IMR-90 (cell line): ENCODE measurements around the gene CYSRT1. TPM values are rescaled to one million over a fixed set of nuclear protein-coding genes. Genes with fewer than 3 reads are reported as not detected.

Experiments used
- ATAC-seq: fragments of 200-7000 bp; cut with Tn5 transposase; 2 replicates; pipeline ENCODE4 v1.9.1; 2020; ENCODE audit warnings: low read depth, mild to moderate bottlenecking, moderate library complexity
- BruUV-seq: library from RNA; stranded (reverse); fragments of 400-500 nt; replicated peaks from 2 replicates; lab custom pipeline; 2021; lab: Mats Ljungman, UMichigan
- CTCF ChIA-PET: fragments of 300-600 bp; formaldehyde crosslinking; extraction: SDS; loops from one replicate; lab custom pipeline; 2021; ENCODE audit warnings: antibody characterized with exemption; lab: Yijun Ruan, JAX
- POLR2A ChIA-PET: fragments of 300-600 bp; sonication (Branson Sonifier 250); formaldehyde crosslinking; loops from one replicate; lab custom pipeline; 2022; ENCODE audit warnings: antibody characterized with exemption; ENCODE audit not compliant: unreplicated experiment; lab: Charles Lee
- DNase-seq: peaks from one replicate; pipeline ENCODE4 v3.0.0; 2013
- H2AFZ ChIP-seq: replicated peaks from 2 replicates; pipeline ENCODE3; 2013; ENCODE audit warnings: low read length, mild to moderate bottlenecking; ENCODE audit not compliant: poor library complexity
- H2AK5ac ChIP-seq: 2 replicates; pipeline ENCODE4 v1.6.1; 2013; ENCODE audit warnings: low read depth, low read length, inconsistent platforms
- H2AK9ac ChIP-seq: replicated peaks from 2 replicates; pipeline ENCODE3; 2013; ENCODE audit warnings: mild to moderate bottlenecking, low read depth, low read length, moderate library complexity; ENCODE audit not compliant: poor library complexity
- H2BK120ac ChIP-seq: 2 replicates; pipeline ENCODE4 v1.6.1; 2013; ENCODE audit warnings: low read depth, low read length, inconsistent platforms
- H2BK15ac ChIP-seq: 3 replicates; pipeline ENCODE4 v1.6.1; 2013; ENCODE audit warnings: low read depth, low read length, inconsistent platforms
- H2BK20ac ChIP-seq: 2 replicates; pipeline ENCODE4 v1.6.1; 2013; ENCODE audit warnings: low read depth, mild to moderate bottlenecking, inconsistent platforms, low read length, moderate library complexity
- H2BK5ac ChIP-seq: 2 replicates; pipeline ENCODE4 v1.6.1; 2013; ENCODE audit warnings: mild to moderate bottlenecking, low read depth, low read length, inconsistent platforms; ENCODE audit not compliant: poor library complexity, severe bottlenecking
- H3K14ac ChIP-seq: replicated peaks from 2 replicates; pipeline ENCODE4 v1.6.1; 2013; ENCODE audit warnings: low read depth, low read length, inconsistent platforms
- H3K18ac ChIP-seq: 2 replicates; pipeline ENCODE4 v1.6.1; 2013; ENCODE audit warnings: low read depth, low read length, control low read depth
- H3K23ac ChIP-seq: 2 replicates; pipeline ENCODE4 v1.6.1; 2013; ENCODE audit warnings: low read depth, low read length, inconsistent platforms
- H3K27ac ChIP-seq: 2 replicates; pipeline ENCODE4 v1.5.1; 2013; ENCODE audit warnings: mild to moderate bottlenecking, control low read depth, low read length; ENCODE audit not compliant: insufficient read depth
- H3K27me3 ChIP-seq: 2 replicates; pipeline ENCODE4 v1.6.1; 2013; ENCODE audit warnings: low read length; ENCODE audit not compliant: control insufficient read depth, insufficient read depth
- H3K36me3 ChIP-seq: 2 replicates; pipeline ENCODE4 v1.6.1; 2013; ENCODE audit warnings: low read length, mixed read lengths; ENCODE audit not compliant: control insufficient read depth, insufficient read depth
- H3K4ac ChIP-seq: 2 replicates; pipeline ENCODE4 v1.6.1; 2013; ENCODE audit warnings: low read depth, low read length, inconsistent platforms
- H3K4me1 ChIP-seq: 2 replicates; pipeline ENCODE4 v1.6.1; 2013; ENCODE audit warnings: low read length, mixed read lengths; ENCODE audit not compliant: control insufficient read depth, insufficient read depth
- H3K4me2 ChIP-seq: 2 replicates; pipeline ENCODE4 v1.6.1; 2013; ENCODE audit warnings: low read depth, mild to moderate bottlenecking, control low read depth, low read length, moderate library complexity
- H3K4me3 ChIP-seq: 2 replicates; pipeline ENCODE4 v1.5.1; 2013; ENCODE audit warnings: low read depth, mild to moderate bottlenecking, control low read depth, low read length, moderate library complexity; ENCODE audit not compliant: insufficient read depth
- H3K56ac ChIP-seq: 2 replicates; pipeline ENCODE4 v1.6.1; 2013; ENCODE audit warnings: low read length, inconsistent platforms; ENCODE audit not compliant: insufficient read depth; ENCODE audit errors: extremely low read depth
- H3K79me1 ChIP-seq, 2 experiments: 2 replicates each; pipeline ENCODE4 v1.6.1; 2013; ENCODE audit warnings: low read length in 2 of 2, inconsistent platforms in 1 of 2, low read depth in 1 of 2
- H3K9ac ChIP-seq: 2 replicates; pipeline ENCODE4 v1.6.1; 2013; ENCODE audit warnings: low read depth, low read length, control low read depth
- H3K9me1 ChIP-seq: 2 replicates; pipeline ENCODE4 v1.6.1; 2013; ENCODE audit warnings: low read length, inconsistent platforms; ENCODE audit not compliant: insufficient read depth
- H3K9me3 ChIP-seq: 2 replicates; pipeline ENCODE4 v1.6.1; 2013; ENCODE audit warnings: low read length; ENCODE audit not compliant: control insufficient read depth, insufficient read depth
- H4K20me1 ChIP-seq: 2 replicates; pipeline ENCODE4 v1.6.1; 2013; ENCODE audit warnings: low read length, inconsistent platforms; ENCODE audit not compliant: insufficient read depth
- H4K5ac ChIP-seq: 2 replicates; pipeline ENCODE4 v1.6.1; 2013; ENCODE audit warnings: mild to moderate bottlenecking, low read depth, low read length, control low read depth
- H4K8ac ChIP-seq, 2 experiments: 2 replicates each; pipeline ENCODE4 v1.6.1; 2013; ENCODE audit warnings: low read depth in 2 of 2, low read length in 2 of 2, control low read depth in 1 of 2, inconsistent platforms in 1 of 2
- H4K91ac ChIP-seq: 2 replicates; pipeline ENCODE4 v1.6.1; 2013; ENCODE audit warnings: low read depth, low read length, inconsistent platforms; ENCODE audit not compliant: insufficient read depth
- CHD1 ChIP-seq: IDR thresholded peaks from 2 replicates; pipeline ENCODE4 v1.6.1; 2012; ENCODE audit warnings: low read depth, low read length, improper control_type of control experiment
- CTCF ChIP-seq: conservative IDR thresholded peaks from 2 replicates; pipeline ENCODE4 v1.5.1; 2012; ENCODE audit warnings: mild to moderate bottlenecking, low read depth, low read length, improper control_type of control experiment
- MXI1 ChIP-seq: IDR thresholded peaks from 2 replicates; pipeline ENCODE4 v1.6.1; 2012; ENCODE audit warnings: low read depth, mild to moderate bottlenecking, low read length, moderate library complexity, borderline replicate concordance
- USF2 ChIP-seq: fragments of 150-350 bp; IDR thresholded peaks from 2 replicates; pipeline ENCODE4 v1.6.1; 2017; ENCODE audit warnings: mild to moderate bottlenecking, antibody characterized with exemption, low read length, low read depth
- WGBS, 2 experiments: methylation state at CpG; one replicate each; pipeline versions ENCODE4 v1.1.5 to v1.1.7; 2013; ENCODE audit warnings: missing lambda C conversion rate in 2 of 2; ENCODE audit not compliant: insufficient read length in 1 of 2; ENCODE audit errors: extremely low coverage in 2 of 2; 5-methylcytosine and 5-hydroxymethylcytosine counted together
- dilution Hi-C: fragments of 300-500 bp; cut with HindIII; formaldehyde crosslinking; loops from one replicate; pipeline ENCODE4 v1.14.3; 2018; ENCODE audit warnings: low sequenced_read_pairs; ENCODE audit not compliant: unreplicated experiment
- in situ Hi-C: fragments of 300-500 bp; cut with MboI; formaldehyde crosslinking; loops from 3 replicates; pipeline ENCODE4 v1.14.3; 2019; ENCODE audit warnings: low sequenced_read_pairs, inconsistent platforms, mixed read lengths
- intact Hi-C: fragments of 100-400 bp; cut with micrococcal nuclease; formaldehyde crosslinking; loops from 2 replicates; pipeline ENCODE4 v1.10.0; 2022
- polyA plus RNA-seq, 3 experiments: library from polyadenylated mRNA; depleted of rRNA; stranded (reverse); fragments of >200 nt; gene quantifications; 2 replicates each; pipeline ENCODE4 v1.2.3, GENCODE V29; 2012; ENCODE audit warnings: low replicate concordance in 1 of 3
- total RNA-seq: library from RNA; depleted of rRNA; stranded (reverse); fragments of >200 nt; gene quantifications from 2 replicates; pipeline ENCODE4 v1.2.3, GENCODE V29; 2012

CYSRT1 gene
- total and polyA plus RNA-seq, 2 of the 4 experiments (the other 2 are of a cell fraction): 0.18 to 0.84 TPM

GRCh38 chr9:137262909-137263285, 37.9 kb downstream of the CYSRT1 start:
- Histone ChIP-seq H2AK5ac (no peak overlapping the region; the same call in 1 of the 2 replicates), H4K20me1 (peaks cover 7% of the 10 kb centered on the region), H2BK20ac (no peak overlapping the region), H2BK5ac (no peak overlapping the region), H3K4me1 (no peaks in the 10 kb centered on the region), H3K14ac (no peak overlapping the region), H3K18ac (no peak overlapping the region), H2AK9ac (no peak overlapping the region), H2BK15ac (no peak overlapping the region), H3K4me2 (no peak overlapping the region), H3K36me3 (peaks cover 53% of the 10 kb centered on the region), H3K9me3 (no peaks in the 10 kb centered on the region), H3K4ac (no peak overlapping the region), H4K91ac (no peak overlapping the region), H3K79me1 (peaks cover 10 to 40% of the 10 kb centered on the region in 2 experiments), H2BK120ac (no peak overlapping the region), H3K4me3 (no peak overlapping the region), H3K27me3 (no peaks in the 10 kb centered on the region), H4K8ac (no peak overlapping the region), H3K9ac (no peak overlapping the region), H2AFZ (no peak overlapping the region), H3K27ac (no peak overlapping the region), H3K23ac (no peak overlapping the region), H3K9me1 (no peaks in the 10 kb centered on the region), H4K5ac (no peak overlapping the region), H3K56ac (no peak overlapping the region)
- BruUV-seq: no TSS peak
- ChIA-PET CTCF (no interaction called here), POLR2A (no interaction called here)
- DNase-seq (no peak), ATAC-seq (no peak)
- intact Hi-C loops (no loop called here), in situ Hi-C loops (no loop called here), dilution Hi-C loops (no loop called here)
- 96% methylated on average over 20 of the region's 24 CpGs; no CpG with 5 or more reads in 1 of the 2 experiments for WGBS, 2 experiments
- TF ChIP-seq USF2: no peak
- TF ChIP-seq MXI1: no peak
- TF ChIP-seq CHD1: no peak
- no peak for TF ChIP-seq CTCF
